Mesendoderm (in vitro differentiated cells): Measurements from ENCODE around the gene TXNDC16.

Source experiments
- DNase-seq: peaks from one replicate; pipeline ENCODE4 v3.0.0; 2013
- H2AK5ac ChIP-seq: 2 replicates; pipeline ENCODE4 v1.6.1; 2013; ENCODE audit warnings: low read length, inconsistent platforms
- H2BK120ac ChIP-seq: 2 replicates; pipeline ENCODE4 v1.6.1; 2013; ENCODE audit warnings: low read depth, mild to moderate bottlenecking, low read length, moderate library complexity, mixed read lengths
- H2BK15ac ChIP-seq: replicated peaks from 2 replicates; pipeline ENCODE4 v1.6.1; 2013; ENCODE audit warnings: low read depth, mild to moderate bottlenecking, moderate library complexity
- H2BK5ac ChIP-seq: 2 replicates; pipeline ENCODE4 v1.6.1; 2013; ENCODE audit warnings: low read length, inconsistent platforms
- H3K18ac ChIP-seq: 2 replicates; pipeline ENCODE4 v1.6.1; 2013; ENCODE audit warnings: mild to moderate bottlenecking, low read length, mixed read lengths
- H3K23ac ChIP-seq: one replicate; pipeline ENCODE4 v1.6.1; 2013; ENCODE audit warnings: low read length
- H3K27ac ChIP-seq: 2 replicates; pipeline ENCODE4 v1.5.1; 2013; ENCODE audit warnings: low read depth, mild to moderate bottlenecking, inconsistent platforms, low read length, moderate library complexity
- H3K27me3 ChIP-seq: 2 replicates; pipeline ENCODE4 v1.6.1; 2013; ENCODE audit warnings: low read length, control low read depth, mild to moderate bottlenecking, inconsistent platforms; ENCODE audit not compliant: insufficient read depth, poor library complexity
- H3K36me3 ChIP-seq: 2 replicates; pipeline ENCODE4 v1.6.1; 2013; ENCODE audit warnings: low read length, inconsistent platforms; ENCODE audit not compliant: control insufficient read depth, insufficient read depth
- H3K4ac ChIP-seq: one replicate; pipeline ENCODE4 v1.6.1; 2013; ENCODE audit warnings: low read depth, mild to moderate bottlenecking, low read length, moderate library complexity
- H3K4me1 ChIP-seq: 2 replicates; pipeline ENCODE4 v1.6.1; 2013; ENCODE audit warnings: low read depth, low read length, inconsistent platforms; ENCODE audit not compliant: control insufficient read depth
- H3K4me2 ChIP-seq: 2 replicates; pipeline ENCODE4 v1.6.1; 2013; ENCODE audit warnings: low read length
- H3K4me3 ChIP-seq: 2 replicates; pipeline ENCODE4 v1.5.1; 2013; ENCODE audit warnings: mild to moderate bottlenecking, low read length
- H3K56ac ChIP-seq: one replicate; pipeline ENCODE4 v1.6.1; 2013; ENCODE audit warnings: low read length
- H3K79me1 ChIP-seq: 2 replicates; pipeline ENCODE4 v1.6.1; 2013; ENCODE audit warnings: low read length, inconsistent platforms
- H3K79me2 ChIP-seq: 2 replicates; pipeline ENCODE4 v1.6.1; 2013; ENCODE audit warnings: mild to moderate bottlenecking, low read length; ENCODE audit not compliant: control insufficient read depth, insufficient read depth
- H3K9ac ChIP-seq: 2 replicates; pipeline ENCODE4 v1.6.1; 2013; ENCODE audit warnings: low read length, inconsistent platforms
- H4K5ac ChIP-seq: one replicate; pipeline ENCODE4 v1.6.1; 2013; ENCODE audit warnings: low read length
- H4K8ac ChIP-seq: one replicate; pipeline ENCODE4 v1.6.1; 2013; ENCODE audit warnings: low read depth, mild to moderate bottlenecking, control low read depth, low read length, moderate library complexity
- WGBS: extraction: QIAGEN DNeasy Blood & Tissue Kit; methylation state at CpG from one replicate; pipeline ENCODE4 v1.1.7; 2013; ENCODE audit warnings: low lambda C conversion rate, missing lambda C conversion rate; ENCODE audit not compliant: insufficient coverage; ENCODE audit errors: extremely low coverage; 5-methylcytosine and 5-hydroxymethylcytosine counted together

The TXNDC16 gene

DNA sequence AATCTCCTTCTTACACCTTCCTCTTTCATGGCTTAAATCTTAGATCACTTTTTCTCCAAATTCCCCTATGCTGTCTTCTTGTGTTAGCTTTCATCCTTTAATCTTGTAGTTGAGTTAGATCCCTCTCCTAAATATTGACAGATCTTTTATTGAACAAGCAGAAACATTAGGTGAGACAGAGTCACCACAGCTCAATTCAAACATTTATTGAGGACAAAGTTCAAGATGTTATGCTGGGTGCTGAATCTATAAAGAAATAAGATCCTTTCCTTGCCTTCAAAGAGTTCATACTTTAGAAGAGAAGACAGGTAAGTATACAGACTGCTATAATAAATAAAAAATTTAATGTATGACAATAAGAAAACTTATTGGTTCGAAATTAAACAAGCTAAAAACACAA lies 109.7 kb downstream of the TXNDC16 start:
- Histone ChIP-seq H3K4me2 (no peak overlapping the region), H2BK5ac (no peak overlapping the region), H3K4ac (no peak overlapping the region), H2BK15ac (no peak overlapping the region), H4K5ac (no peak overlapping the region), H3K23ac (no peak overlapping the region), H3K56ac (no peak overlapping the region), H2AK5ac (no peak overlapping the region), H3K9ac (no peak overlapping the region), H3K27me3 (no peaks in the 10 kb centered on the region), H4K8ac (no peak overlapping the region), H3K27ac (no peak overlapping the region), H3K36me3 (no peaks in the 10 kb centered on the region), H3K4me3 (no peak overlapping the region), H3K4me1 (no peaks in the 10 kb centered on the region), H2BK120ac (no peak overlapping the region), H3K79me2 (no peaks in the 10 kb centered on the region), H3K79me1 (no peaks in the 10 kb centered on the region), H3K18ac (no peak overlapping the region)
- DNase-seq: no peak
- WGBS: no CpG with 5 or more reads among the region's 1 CpG

GRCh38 chr14:52442166-52442565 lies 110.1 kb downstream of the TXNDC16 start:
- no peaks in the 10 kb centered on the region for H3K79me2 ChIP-seq
- no peak overlapping the region for H3K4me3 ChIP-seq
- no peak overlapping the region for H2BK5ac ChIP-seq
- no peak overlapping the region for H3K9ac ChIP-seq
- H3K56ac ChIP-seq: no peak overlapping the region
- no peak overlapping the region for H2BK15ac ChIP-seq
- H3K4ac ChIP-seq: no peak overlapping the region
- no peak overlapping the region for H4K5ac ChIP-seq
- no peaks in the 10 kb centered on the region for H3K79me1 ChIP-seq
- no peaks in the 10 kb centered on the region for H3K27me3 ChIP-seq
- DNase-seq: no peak
- H3K4me2 ChIP-seq: no peak overlapping the region
- no peak overlapping the region for H2BK120ac ChIP-seq
- no peak overlapping the region for H4K8ac ChIP-seq
- no peak overlapping the region for H3K27ac ChIP-seq
- no peak overlapping the region for H3K18ac ChIP-seq
- H3K23ac ChIP-seq: no peak overlapping the region
- no peaks in the 10 kb centered on the region for H3K36me3 ChIP-seq
- no peak overlapping the region for H2AK5ac ChIP-seq
- no CpG with 5 or more reads among the region's 4 CpGs for WGBS
- H3K4me1 ChIP-seq: no peaks in the 10 kb centered on the region

- no peak overlapping the region for H3K18ac ChIP-seq
- H3K27ac ChIP-seq: no peak overlapping the region
- no peaks in the 10 kb centered on the region for H3K27me3 ChIP-seq
- H3K4ac ChIP-seq: no peak overlapping the region
- no CpG with 5 or more reads among the region's 4 CpGs for WGBS
- H3K4me1 ChIP-seq: no peaks in the 10 kb centered on the region
- no peak for DNase-seq
- no peak overlapping the region for H3K4me3 ChIP-seq
- no peak overlapping the region for H3K23ac ChIP-seq
- H2BK5ac ChIP-seq: no peak overlapping the region
- no peak overlapping the region for H3K56ac ChIP-seq
- H2BK120ac ChIP-seq: no peak overlapping the region
- H4K8ac ChIP-seq: no peak overlapping the region
- no peak overlapping the region for H4K5ac ChIP-seq
- no peaks in the 10 kb centered on the region for H3K36me3 ChIP-seq
- H3K9ac ChIP-seq: no peak overlapping the region
- H3K4me2 ChIP-seq: no peak overlapping the region
- no peaks in the 10 kb centered on the region for H3K79me1 ChIP-seq
- no peak overlapping the region for H2BK15ac ChIP-seq
- no peak overlapping the region for H2AK5ac ChIP-seq
- H3K79me2 ChIP-seq: no peaks in the 10 kb centered on the region
Measured at GRCh38 chr14:52439476-52439875, 112.8 kb downstream of the TXNDC16 start.

- Histone ChIP-seq H3K23ac (no peak overlapping the region), H3K36me3 (no peaks in the 10 kb centered on the region), H3K4me3 (no peak overlapping the region), H3K4me2 (no peak overlapping the region), H2BK120ac (no peak overlapping the region), H3K9ac (no peak overlapping the region), H2BK5ac (no peak overlapping the region), H2AK5ac (no peak overlapping the region), H3K4me1 (no peaks in the 10 kb centered on the region), H4K5ac (no peak overlapping the region), H3K27me3 (no peaks in the 10 kb centered on the region), H3K79me2 (no peaks in the 10 kb centered on the region), H2BK15ac (no peak overlapping the region), H4K8ac (no peak overlapping the region), H3K27ac (no peak overlapping the region), H3K56ac (no peak overlapping the region), H3K4ac (no peak overlapping the region), H3K79me1 (no peaks in the 10 kb centered on the region), H3K18ac (no peak overlapping the region)
- no CpG with 5 or more reads among the region's 1 CpG for WGBS
- DNase-seq: no peak
Measured at GRCh38 chr14:52434955-52435354, 117.3 kb downstream of the TXNDC16 start.

- Histone ChIP-seq H3K56ac (no peak overlapping the region), H3K27ac (no peak overlapping the region), H3K18ac (no peak overlapping the region), H3K4me3 (no peak overlapping the region), H2BK15ac (no peak overlapping the region), H3K4me1 (no peaks in the 10 kb centered on the region), H3K4me2 (no peak overlapping the region), H2AK5ac (no peak overlapping the region), H4K8ac (no peak overlapping the region), H3K9ac (no peak overlapping the region), H3K36me3 (no peaks in the 10 kb centered on the region), H3K4ac (no peak overlapping the region), H4K5ac (no peak overlapping the region), H3K23ac (no peak overlapping the region), H2BK5ac (no peak overlapping the region), H3K27me3 (no peaks in the 10 kb centered on the region), H3K79me2 (no peaks in the 10 kb centered on the region), H2BK120ac (no peak overlapping the region), H3K79me1 (no peaks in the 10 kb centered on the region)
- WGBS: no CpG with 5 or more reads among the region's 2 CpGs
- no peak for DNase-seq
Measured at GRCh38 chr14:52430474-52430873, 121.8 kb downstream of the TXNDC16 start.

DNA sequence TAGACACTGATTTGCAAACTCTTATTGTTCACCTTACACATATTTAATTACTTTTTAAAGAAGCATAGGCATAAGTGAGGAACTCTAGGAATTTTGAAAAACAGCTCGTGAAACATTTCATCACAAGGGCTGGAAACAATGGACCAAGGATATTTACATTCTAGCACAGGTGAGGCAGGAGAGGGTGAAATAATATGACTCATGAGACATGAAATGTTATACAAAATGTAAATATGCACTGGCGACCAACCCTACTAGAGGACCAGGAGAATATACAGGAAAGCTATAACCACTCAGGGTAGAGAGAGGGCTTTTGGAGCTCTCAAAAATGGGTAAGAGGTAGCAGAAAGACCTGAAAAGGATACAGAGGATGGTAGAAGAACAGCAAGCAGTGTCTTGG lies 122.9 kb downstream of the TXNDC16 start:
- H3K79me2 ChIP-seq: no peaks in the 10 kb centered on the region
- no peak overlapping the region for H2BK5ac ChIP-seq
- no peak overlapping the region for H4K8ac ChIP-seq
- H3K27me3 ChIP-seq: no peaks in the 10 kb centered on the region
- H3K4me2 ChIP-seq: no peak overlapping the region
- no peak overlapping the region for H3K27ac ChIP-seq
- H2BK15ac ChIP-seq: no peak overlapping the region
- no peaks in the 10 kb centered on the region for H3K36me3 ChIP-seq
- no peak overlapping the region for H4K5ac ChIP-seq
- no peak overlapping the region for H3K4ac ChIP-seq
- no peak overlapping the region for H2BK120ac ChIP-seq
- no peaks in the 10 kb centered on the region for H3K79me1 ChIP-seq
- H3K4me3 ChIP-seq: no peak overlapping the region
- H3K4me1 ChIP-seq: no peaks in the 10 kb centered on the region
- H3K56ac ChIP-seq: no peak overlapping the region
- H3K9ac ChIP-seq: no peak overlapping the region
- H3K23ac ChIP-seq: no peak overlapping the region
- no peak for DNase-seq
- H2AK5ac ChIP-seq: no peak overlapping the region
- no peak overlapping the region for H3K18ac ChIP-seq
- no CpG with 5 or more reads among the region's 2 CpGs for WGBS
